Suppressor macrophage (primary cell): ENCODE results near the gene CHST11.
A peak's percentile ranks its signal among the peaks of the same experiment; 100 is the strongest.

Experiments used
- DNase-seq, 4 experiments: peaks; one replicate each; pipeline ENCODE4 v3.0.0-alpha.2; 2020 to 2022

The CHST11 gene

DNA sequence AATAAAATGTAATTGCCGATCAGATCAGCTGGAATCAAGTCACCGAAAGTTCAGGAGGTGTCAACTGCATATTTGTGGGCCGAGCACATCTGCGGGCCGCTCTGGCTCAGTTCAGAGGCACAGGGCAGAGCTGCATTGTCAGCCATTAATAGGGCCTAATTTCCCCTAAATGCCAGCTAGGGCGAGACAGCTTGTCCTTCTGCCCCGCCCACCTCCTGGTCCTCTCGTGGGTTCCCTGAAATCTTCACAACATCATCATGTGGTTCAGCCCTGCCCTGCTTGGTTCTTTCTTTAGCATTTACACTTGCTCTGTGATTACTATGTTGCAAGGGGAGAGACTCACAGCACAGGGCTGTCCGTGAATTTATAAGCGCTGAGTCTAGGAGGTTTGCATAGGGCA lies 148.9 kb downstream of the CHST11 start:
- DNase-seq = peak; percentile 91 to 97 (median 95)

DNA sequence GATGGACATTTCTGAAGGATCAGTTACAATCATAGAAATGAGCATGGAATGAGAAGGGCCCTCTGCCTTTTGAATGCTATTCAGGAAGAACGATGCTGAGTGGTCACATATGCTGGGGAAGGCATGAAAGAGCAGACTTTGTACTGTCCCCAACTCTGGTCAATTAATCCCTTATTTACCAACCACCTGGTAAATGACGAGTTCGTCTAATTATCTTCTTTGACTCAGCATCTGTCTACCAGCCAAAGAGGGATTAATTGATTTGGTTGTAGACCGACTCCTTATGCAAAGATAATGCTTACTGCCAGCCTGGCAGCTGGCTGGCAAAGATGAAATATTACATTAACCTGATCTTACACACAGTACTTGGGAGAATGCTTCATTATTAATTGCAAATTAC lies 152.2 kb downstream of the CHST11 start:
- no peak for DNase-seq

DNA sequence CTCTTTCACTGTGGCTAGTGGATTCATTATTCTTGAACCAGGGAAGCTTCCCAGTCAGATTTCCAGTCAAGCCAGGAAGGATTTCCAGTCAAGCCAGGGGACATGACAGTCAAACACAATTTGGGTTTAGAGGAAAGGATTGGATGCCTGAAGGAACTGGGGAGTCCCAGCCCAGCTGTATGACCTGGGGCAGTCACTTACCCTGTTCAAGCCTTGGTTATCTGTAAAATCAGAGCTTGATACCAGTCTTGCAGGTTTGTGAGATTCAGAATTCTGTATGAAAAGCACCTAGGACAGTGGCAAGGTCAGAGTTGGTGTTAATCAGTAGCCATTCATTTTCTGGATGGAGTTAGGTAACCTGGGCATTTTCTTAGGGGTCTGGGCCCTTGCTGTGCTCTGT lies 152.7 kb downstream of the CHST11 start:
- DNase-seq = no peak

DNA sequence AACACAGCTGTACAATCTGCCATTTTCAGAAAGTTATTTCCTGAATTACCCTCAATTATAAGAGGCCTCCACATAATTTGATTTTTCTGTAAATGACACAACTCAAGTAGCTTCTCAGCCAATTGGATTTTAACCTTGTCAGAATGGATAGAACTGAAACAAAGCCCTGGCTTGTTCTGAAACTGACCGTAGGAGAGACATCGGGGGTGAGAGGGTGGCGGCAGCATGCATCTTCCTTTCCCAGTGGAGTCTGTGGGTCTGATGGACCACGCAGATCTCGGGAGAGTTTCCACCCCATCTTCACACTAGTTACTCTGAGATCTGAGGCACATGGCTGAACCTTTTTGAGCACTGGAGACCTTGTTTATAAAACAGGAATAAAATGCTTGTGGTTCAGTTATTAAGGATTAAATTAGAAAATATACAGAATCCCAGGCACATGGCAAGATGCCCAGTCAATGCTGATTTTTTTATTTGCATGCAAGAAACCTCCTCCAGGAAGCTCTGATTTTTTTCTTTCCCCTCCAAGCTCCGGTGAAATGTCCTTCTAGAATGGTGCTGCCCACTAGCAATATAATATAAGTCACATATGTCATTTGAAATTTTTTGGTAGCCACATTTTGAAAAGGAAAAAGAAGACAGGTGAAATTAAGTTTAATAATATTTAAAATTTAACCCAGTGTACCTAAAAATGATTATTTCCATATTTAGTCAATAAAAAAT lies 153.9 kb downstream of the CHST11 start:
- no peak for DNase-seq

DNA sequence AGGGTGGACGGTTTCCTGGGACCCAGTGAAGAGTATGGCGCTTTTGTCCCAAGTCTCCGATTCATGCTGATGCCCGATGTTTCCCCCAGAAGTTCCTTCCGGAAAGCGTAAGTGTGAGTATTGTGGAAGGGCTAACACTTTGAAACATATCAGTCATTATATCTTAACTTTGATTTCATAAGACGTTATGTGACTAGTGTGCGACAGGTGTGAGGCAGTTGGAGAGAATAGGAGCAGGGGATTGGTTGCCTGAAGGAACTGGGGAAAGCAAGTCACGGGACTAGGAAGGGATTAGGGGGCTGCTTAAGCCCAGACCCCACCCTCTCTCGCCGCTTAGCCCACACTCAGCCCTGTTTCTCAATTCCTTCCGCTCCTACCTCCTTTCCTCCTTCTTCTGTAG lies 154.9 kb downstream of the CHST11 start:
- DNase-seq = no peak

DNA sequence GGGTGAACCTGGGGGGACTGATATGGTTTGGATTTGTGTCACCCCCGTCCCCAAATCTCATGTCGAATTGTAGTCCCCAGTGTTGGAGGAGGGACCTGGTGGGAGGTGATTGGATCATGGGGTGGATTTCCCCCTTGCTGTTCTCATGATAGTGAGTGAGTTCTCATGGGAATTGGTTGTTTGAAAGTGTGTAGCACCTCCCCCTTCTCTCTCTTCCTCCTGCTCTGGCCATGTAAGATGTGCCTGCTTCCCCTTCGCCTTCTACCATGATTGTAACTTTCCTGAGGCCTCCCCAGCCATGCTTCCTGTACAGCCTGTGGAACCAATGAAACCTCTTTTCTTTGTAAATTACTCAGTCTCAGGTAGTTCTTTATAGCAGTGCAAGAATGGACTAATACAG lies 156.6 kb downstream of the CHST11 start:
- peak in 2 of 4 experiments; percentile 11 to 40 for DNase-seq

DNA sequence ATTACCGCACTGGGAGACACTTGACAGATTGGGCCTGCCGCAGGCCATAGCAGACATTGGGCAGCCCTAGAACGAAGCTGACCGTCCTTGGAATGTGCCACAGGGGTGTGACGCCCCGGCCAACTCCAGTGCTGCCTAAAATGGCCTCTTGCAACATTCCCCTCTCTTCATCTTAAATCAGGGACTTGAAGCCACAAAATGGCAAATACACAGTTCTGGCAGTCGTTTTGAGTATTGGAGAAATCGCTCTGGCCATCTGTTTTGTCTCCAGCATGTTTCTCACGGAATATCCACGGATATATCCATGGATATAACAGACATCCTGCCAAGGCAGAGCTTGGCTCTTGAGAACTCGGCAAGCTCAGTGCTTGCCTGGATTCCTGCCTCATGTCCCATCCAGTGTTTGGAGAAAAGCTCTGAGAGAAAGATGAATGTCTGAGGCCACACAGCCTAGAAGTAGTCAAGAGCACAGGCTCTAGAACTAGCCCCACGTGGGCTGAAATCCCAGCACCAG lies 158.4 kb downstream of the CHST11 start:
- no peak for DNase-seq

DNA sequence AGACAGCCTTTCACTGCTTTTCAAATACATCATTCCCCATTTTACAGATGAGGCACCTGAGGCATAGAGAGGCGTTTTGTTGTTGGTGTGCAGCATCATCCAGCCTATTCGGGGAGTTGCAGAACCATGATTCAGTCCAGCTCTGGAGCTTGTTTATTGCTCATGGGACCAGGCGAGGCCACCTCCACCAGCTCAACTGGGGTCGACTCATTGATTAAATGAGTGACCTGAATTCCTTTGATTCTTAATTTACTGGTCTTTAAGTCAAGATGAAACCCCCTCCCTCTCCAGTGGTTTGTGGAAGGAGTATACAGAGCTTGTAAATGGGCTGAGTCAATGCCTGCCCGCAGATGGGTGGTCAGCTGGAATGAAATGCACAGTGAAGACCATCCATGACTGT lies 161.9 kb downstream of the CHST11 start:
- DNase-seq = peak in 1 of 4 experiments; percentile 19

DNA sequence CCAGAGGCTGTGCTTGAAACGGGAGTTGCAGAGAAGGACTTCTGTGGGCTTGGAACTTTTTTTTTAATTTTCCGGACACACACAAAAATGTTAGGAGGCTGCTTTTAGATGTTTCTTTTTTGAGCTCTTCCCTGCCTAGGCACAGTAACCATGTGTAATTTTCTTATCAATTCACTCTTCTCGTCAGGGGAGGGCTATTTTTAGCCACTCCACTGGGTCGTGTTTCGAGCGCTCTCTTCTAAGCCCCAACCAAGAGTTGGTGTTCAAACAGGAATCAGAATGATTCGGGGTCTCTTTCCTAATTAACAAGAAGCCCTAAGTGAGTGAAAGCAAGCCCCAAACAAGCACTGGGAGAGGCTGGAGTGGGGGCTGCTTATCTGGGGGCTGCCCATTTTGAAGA lies 162.6 kb downstream of the CHST11 start:
- no peak for DNase-seq

DNA sequence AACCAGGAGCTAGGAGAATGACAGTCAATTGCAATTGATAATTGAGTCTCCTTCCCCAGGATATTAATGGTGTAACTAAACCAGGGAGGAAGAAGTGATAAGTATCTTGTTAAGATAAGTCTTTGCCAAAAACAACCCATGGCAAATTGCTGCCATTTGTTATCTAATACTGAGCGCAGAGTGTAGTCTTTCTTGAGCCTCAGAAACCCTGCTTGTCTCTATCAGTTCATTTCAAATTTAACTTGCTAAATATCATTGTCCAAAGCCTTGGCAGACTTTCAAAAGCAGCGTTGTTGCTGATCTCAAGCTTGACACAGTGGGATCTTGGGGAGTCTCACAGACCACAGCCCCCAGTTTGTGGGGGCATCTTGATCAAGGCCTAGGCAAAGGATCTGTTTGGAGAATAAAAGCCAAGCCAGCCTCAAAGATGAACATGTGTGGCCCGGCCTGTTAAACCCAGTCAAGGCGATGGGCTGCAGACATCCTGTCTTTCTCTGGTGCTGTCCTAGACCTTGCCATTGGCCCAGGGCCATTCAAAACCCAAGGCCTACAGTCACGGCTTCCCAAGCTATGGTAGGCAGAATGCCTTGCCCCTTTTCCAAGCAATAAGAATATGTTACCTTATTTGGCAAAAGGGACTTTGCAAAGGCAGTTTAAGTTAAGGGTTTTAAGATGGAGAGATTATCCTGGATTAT lies 164.2 kb downstream of the CHST11 start:
- no peak for DNase-seq

DNA sequence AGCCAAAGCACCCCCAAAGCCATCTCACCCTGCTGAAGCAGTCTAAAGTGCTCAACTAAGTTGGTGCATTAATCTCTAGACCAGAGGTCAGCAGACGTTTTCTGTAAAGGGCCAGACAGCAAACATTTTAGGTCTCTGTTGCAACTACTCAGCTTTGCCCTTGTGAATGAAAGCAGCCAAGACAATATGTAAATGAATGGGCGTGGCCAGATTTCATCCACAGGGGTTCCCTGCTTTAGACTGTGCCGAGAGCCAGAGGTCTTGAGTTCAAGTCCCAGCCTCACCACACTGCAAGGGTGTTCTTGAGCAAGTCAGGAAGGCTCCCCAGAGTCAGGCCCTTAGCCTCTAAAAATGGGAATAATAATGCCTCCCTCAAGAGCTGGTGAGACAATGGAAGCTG lies 166.2 kb downstream of the CHST11 start:
- DNase-seq = no peak

DNA sequence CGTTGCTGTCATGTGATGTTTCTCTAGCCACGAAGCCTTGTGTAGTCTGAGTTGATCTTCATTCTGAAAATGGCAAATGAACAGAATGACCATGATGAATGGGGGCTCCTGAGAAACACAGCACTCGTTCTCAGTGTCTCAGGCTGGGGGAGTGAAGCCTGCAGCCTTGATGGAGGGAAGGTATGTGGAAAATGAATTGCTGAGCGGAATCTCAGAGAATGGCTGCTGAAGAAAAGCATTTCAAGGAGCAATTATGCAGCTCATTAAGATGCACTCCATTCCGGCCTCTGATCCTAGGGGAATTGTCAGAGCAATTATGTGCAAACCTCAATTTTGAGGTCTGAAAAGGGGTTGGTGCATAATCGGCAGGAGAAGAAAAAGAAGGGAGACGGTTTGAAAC lies 167.1 kb downstream of the CHST11 start:
- no peak for DNase-seq

DNA sequence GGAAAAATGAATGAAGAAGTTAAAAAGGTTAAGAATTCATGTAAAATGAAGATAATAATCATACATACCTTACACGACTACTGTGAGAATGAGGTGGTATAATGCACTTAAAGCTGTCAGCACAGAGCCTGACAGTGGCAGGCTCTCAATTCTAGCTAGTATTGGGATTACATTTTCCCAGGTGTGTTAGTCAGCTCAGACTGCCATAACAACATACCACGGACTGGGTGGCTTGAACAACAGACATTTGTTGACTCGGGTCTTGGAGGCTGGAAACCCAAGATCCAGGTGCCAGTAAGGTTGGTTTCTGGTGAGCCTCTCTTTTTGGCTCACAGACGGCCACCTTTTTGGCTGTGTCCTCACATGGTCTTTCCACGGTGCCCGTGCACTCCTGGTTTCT lies 167.8 kb downstream of the CHST11 start:
- no peak for DNase-seq

DNA sequence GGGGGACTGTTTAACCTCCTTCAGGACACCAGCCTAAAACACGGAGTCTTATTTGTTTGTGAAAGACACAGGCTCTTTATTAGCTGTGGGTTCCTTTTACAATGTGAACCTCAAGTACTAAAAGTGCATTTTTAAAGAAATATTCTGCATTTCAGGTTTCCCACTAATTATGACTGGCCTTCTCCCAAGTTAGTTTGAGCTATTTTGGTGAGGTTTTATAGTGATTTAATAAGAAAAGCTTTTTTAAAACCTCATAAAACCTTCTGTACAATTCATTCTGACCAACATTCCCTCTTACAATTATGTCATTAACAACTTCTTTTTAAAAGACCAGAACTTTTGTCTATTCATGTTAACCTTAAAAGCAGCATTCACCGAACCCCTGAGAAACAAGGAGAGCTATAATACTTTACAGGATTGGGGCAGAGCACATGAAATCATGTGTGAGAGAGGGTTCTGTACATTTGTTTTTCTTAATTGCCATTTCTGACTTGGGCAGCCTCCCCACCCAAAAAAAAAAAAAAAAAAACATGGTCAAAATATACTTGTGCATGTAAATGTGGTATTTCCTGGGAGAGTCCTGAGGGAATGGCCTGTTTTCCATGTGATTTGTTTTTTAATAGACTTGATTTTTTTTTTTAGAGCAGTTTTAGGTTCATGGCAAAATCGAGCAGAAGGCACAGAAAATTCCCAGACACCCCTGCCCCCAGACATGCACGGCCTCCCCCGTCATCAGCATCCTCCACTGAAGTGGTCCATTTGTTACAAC lies 169.5 kb downstream of the CHST11 start:
- DNase-seq = no peak

DNA sequence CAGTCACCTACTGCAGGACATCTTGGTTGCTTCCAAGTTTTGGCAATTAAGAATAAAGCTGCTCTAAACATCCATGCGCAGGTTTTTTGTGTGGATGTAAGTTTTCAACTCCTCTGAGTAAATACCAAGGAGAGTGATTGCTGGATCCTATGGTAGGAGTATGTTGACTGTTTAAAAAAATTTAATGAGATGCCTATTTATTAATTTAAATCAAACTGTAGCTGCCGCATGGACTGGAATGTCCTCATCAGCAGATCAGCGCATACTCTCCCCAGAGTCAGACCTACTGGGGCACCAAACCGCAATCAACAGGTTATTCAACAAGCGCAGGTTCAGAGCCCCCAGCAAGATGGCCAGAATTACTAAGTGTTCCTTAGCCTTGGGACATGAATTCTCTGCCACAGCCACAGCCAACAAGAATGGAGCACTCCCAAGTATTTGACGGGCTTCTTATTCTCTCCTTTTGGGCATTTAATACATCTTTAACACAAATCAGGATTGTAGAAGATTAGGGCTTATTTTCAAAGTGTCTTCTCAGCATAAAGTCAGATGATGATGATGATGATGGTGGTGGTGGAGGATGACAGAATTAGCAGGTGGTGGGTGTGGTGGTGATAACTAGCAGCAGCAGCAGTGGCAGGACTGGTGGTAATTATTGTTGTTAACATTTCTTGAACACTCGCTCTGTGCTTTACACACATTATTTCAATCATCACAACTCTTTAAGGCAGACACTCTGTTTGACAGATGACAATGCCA lies 170.7 kb downstream of the CHST11 start:
- DNase-seq = no peak

DNA sequence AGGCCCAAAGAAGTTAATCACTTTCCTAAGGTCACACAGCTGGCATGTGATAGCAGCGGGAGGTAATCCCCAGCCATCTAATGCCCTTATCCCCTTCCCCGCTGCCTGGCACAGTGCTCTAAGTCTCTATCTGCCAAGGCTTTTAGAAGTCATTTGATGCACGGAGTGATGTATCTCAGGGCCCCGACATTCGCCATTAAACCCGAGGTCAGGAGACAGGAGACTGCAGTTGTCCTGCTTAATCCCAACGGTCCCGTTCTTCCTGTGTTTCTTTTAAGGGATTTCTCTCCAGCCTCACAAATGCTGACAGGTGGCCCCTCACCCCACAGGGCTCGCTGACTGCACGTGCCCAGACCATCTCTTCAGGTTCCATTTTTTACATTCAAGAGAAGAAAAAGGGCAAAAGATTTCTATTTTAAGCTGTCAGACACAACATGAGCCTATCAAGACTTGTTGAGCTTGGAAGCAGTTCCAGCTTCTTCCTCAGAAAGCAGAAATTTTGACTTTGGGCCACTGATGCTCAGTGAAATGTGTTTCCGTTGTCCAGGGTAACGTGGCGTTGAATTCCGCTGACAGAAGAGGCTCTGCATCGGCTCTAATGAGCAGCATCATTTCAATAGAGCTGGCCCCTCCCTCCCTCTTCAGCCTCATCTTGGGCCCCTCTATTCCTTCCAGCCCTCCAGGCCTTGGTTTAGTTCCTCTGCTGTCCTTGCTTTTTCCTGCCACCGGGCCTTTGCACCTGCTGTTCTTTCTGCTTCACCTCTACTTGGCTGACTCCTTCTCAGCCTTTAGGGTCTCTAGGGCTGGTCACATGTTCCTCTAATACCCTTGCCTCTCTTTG lies 171.5 kb downstream of the CHST11 start:
- DNase-seq = no peak

DNA sequence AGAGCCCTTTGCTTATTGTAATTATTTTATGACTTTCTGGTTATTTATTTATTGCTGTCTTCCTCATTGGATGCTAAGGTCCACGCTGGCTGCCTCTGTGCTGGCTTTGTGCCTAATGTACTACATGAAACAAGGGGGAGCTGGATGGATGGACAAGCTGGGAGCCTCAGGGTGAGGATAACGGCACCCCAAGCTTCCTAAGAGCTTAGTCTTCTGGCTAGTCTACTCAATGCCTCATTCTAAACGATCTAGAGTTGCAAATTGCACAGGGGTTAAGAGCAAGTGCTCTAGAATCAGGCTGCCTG lies 172.0 kb downstream of the CHST11 start:
- DNase-seq = no peak

DNA sequence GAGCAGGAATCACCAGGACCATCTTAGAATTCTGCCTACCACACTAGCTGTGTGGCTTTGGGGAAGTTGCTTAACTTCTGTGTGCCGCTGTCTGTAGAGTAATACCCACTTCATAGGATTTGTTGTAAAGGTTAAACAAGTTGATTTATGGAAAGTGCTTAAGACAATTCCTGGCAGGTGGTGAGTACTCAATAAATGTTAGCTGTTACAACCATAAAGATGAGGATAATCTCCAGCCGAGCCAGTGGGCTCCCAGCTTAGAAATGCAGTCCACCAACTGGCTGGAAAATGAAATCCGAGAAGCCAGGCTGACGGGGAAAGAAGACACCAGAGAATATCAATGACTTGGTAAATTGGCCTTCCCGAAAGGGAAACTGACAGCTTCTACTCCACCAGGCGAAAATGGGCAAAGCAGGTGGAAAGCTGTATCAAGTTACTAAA lies 173.5 kb downstream of the CHST11 start:
- peak in 3 of 4 experiments; percentile 20 to 41 (median 29) for DNase-seq

DNA sequence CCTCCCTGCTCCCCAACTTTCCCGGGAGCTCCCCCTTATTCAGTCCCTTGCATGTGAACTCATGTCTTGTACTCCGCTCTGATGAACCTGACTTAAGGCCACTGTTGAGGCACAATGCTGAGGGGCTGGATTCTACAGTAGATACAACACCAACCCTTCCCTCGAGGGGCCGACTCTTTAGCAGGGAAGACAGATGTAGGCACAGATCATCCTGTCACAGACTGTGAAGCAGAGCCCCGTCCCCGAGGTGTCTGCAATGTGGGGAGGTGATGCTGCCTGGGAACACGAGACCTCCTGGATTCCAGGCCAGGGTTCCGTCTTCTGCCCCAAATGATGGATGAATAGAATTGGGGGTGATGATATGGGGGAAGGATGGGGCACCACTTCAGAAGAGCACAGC lies 175.1 kb downstream of the CHST11 start:
- no peak for DNase-seq

DNA sequence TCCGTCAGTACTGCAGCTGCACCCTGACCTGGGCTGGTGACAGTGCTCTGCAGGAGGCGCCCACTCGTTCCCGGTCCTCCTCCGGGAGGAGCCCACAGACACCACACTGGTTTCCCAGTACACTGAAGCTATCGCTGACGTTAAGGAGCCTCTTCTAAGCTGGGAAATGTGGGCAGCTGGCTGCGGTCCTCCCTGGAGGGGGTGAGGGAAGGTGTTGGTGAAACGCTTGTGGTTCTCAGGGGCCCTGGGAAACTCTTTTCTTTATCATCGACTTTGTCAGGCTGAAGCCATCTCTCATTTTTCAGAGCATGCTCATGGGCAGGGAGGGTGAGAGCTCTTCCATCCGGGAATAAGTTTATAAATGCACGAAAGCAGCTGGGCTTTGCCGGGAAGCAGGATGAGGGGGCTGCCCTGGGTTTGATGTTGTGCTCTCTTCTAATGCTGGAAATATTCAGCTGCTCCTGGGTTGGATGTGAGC lies 176.0 kb downstream of the CHST11 start:
- DNase-seq = no peak

DNA sequence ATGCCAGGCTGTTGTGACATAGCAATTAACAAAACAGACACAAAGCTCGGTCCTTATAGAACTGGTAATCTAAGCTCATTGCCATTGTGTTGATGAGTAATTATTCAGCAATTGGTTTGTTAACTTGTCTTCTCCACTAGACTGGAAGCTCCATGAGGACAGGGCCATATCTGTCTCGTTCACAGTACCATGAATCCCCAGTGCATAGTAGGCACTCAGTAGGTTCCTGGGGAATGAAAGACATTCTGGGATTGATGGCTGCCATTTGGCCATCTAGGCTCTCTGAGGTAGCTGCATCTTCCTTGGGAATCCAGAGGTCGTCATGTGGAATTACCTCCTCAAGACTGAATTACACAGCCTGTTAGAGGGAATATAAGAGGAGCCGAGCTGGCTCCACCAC lies 177.3 kb downstream of the CHST11 start:
- DNase-seq = no peak

DNA sequence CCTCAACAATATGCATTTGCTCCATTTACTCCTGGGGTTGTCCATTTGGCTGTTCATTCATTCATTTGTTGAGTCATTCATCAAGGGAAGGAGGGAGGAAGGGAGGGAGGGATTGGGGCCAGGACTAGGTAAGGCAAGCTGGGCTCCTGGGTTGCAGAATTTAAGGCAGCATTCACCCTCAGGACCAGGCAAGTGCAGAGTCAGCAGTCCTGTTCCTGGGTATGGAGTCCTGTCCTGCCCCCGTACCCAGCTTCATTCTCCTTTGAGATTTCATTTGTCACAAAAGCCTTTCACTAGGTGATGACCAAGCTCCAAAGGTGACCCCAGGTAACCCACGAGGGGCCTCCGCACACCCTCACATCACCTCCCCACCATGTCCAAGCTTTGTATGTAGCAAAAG lies 178.1 kb downstream of the CHST11 start:
- no peak for DNase-seq
